ENCODE data around the gene GPC4.

- TF ChIP-seq TEAD4 (IDR thresholded peaks at IDR 0.05) (no peak), NFIC (IDR thresholded peaks at IDR 0.05) (no peak), CREB1 (IDR thresholded peaks at IDR 0.05; ENCODE audit: low read depth) (no peak), REST (IDR thresholded peaks at IDR 0.05; ENCODE audit: low read depth) (no peak), TAF1 (IDR thresholded peaks at IDR 0.05; ENCODE audit: low read depth) (no peak), EP300 (IDR thresholded peaks at IDR 0.05; ENCODE audit: borderline replicate concordance) (no peak), MAX (IDR thresholded peaks at IDR 0.05) (no peak), RAD21 (IDR thresholded peaks at IDR 0.05; ENCODE audit: low read depth) (no peak), FOXM1 (IDR thresholded peaks at IDR 0.05; ENCODE audit: borderline replicate concordance, low read depth) (no peak), YY1 (IDR thresholded peaks at IDR 0.05; ENCODE audit: low read depth) (no peak)
These were observed 11.3 kb downstream of the GPC4 start for GRCh38 chrX:133403984-133404383.

Measured in Ishikawa (cell line).